Central memory CD8-positive, alpha-beta T cell (primary cell): Measurements from ENCODE around the gene JDP2.

ENCODE experiments used
- ATAC-seq: fragments of 150-1000 bp; cut with Tn5 transposase; replicated peaks from 2 replicates; pipeline ENCODE4 v1.10.0; 2022; ENCODE audit warnings: mild to moderate bottlenecking, moderate FRiP score, moderate number of reproducible peaks; ENCODE audit not compliant: poor library complexity, severe bottlenecking; ENCODE audit errors: extremely low read depth
- DNase-seq, 2 donors: peaks; one replicate each; pipeline ENCODE4 v3.0.0; 2021; ENCODE audit warnings: low spot score in 2 of 2
- H3K27ac Mint-ChIP-seq: one replicate; pipeline ENCODE4 v1.8.0; 2022; ENCODE audit warnings: low read depth, mild to moderate bottlenecking, moderate library complexity, mixed read lengths
- H3K27me3 Mint-ChIP-seq: one replicate; pipeline ENCODE4 v1.8.0; 2022; ENCODE audit warnings: mixed read lengths
- H3K36me3 Mint-ChIP-seq: one replicate; pipeline ENCODE4 v1.8.0; 2022; ENCODE audit warnings: mild to moderate bottlenecking, moderate library complexity, mixed read lengths; ENCODE audit not compliant: insufficient read depth
- H3K4me1 Mint-ChIP-seq: one replicate; pipeline ENCODE4 v1.8.0; 2022; ENCODE audit warnings: mixed read lengths
- H3K4me3 Mint-ChIP-seq: one replicate; pipeline ENCODE4 v1.8.0; 2022; ENCODE audit warnings: mild to moderate bottlenecking, moderate library complexity, mixed read lengths
- H3K9me3 Mint-ChIP-seq: one replicate; pipeline ENCODE4 v1.8.0; 2022; ENCODE audit warnings: mixed read lengths

Gene JDP2

DNA sequence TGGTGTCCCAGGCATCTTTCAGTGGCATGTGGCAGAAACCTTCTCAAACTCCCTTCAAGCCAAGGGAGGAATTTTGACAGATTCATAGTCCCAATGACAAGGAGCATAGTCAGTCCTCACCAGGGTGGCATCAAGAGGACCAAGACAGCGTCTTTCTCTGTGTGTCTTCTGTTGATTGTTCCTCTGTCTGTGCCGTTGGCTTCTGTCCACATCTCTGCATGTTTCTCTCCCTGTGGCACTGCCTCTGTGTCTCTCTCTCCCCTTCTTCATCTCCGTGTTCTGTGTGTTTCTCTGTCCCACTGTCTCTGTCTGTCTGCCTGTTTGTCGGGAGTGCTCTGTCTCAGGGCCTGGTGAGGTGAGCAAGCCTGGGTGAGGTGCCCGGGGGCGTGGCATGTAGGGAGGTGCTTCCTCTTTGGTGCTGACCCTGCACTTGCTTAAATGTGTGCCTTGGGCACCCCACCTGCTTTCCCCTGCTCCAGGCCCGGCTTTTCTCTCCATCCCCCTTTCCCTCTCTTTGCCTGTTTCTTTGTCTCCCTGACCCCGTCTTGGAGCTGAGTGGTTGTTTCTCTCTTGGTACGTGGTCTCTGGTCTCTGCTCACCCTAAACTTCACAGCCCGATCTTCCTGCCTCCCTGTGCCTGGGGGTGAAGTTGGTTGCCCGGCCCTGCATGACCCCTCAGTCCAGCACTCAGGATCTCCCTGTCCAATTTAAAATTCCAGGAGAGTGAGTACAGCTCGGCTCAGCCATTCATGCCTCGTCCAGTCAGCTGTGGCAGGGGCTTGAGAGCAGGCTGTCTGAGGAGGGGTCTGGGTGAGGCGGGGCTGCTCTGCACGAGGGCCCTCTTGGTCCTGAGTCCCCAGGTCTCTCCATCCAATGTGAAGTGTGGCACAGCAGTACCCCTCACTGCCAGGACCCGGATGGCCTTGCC, 28.5 kb downstream of the JDP2 start:
- peaks cover 4% of the 10 kb centered on the region for H3K27me3 Mint-ChIP-seq
- H3K4me1 Mint-ChIP-seq: no peaks in the 10 kb centered on the region
- DNase-seq (no peak), ATAC-seq (no peak)
- no peak overlapping the region for H3K4me3 Mint-ChIP-seq
- no peak overlapping the region for H3K27ac Mint-ChIP-seq
- H3K9me3 Mint-ChIP-seq: no peaks in the 10 kb centered on the region
- peaks cover 2% of the 10 kb centered on the region for H3K36me3 Mint-ChIP-seq

DNA sequence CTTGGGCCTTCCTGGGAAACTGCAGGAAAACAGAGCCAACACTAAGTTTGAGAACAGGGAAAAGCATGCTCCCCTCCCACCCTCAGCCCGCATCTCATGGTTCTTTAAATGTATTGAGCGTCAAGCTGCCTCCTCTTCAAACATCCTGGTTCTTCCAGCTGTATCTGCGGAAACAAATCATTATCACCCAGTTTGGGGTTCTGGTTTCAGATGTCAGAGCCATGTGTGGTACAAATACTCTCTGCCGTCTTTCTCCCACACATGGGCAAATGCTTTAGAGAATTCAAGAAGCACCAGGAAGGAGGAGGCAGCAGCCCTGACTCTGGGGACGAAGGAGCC, 29.1 kb downstream of the JDP2 start:
- Mint-ChIP-seq H3K9me3 (no peaks in the 10 kb centered on the region), H3K36me3 (peaks cover 2% of the 10 kb centered on the region), H3K27ac (no peak overlapping the region), H3K4me1 (no peaks in the 10 kb centered on the region), H3K27me3 (no peaks in the 10 kb centered on the region), H3K4me3 (no peak overlapping the region)
- no peak for ATAC-seq
- no peak for DNase-seq

DNA sequence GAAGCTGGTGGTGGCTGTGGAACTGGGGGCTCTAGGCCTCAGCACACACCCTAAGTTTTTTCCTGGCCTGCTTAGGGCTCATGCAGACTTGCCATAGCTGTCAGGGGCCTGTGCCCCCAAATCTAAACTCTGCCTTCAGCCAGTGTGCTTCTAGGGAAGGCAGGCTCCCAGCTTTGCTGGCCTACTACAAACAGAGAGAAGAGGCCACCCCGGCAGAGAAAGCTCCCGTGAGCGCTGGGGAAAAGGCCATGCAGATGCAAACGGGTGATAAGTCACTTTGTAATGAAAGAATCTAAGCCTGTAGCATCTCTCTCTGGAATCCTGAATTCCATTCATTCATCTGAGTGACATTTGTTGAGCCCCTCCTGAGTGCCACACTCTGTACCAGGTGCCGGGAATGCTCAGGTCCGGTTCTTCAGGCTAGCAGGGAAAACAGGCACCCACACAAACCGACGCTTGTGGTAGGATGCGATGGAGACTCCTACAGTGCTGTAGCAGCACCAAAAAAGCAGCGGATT, 29.9 kb downstream of the JDP2 start:
- Mint-ChIP-seq H3K4me1 (no peaks in the 10 kb centered on the region), H3K36me3 (peaks cover 2% of the 10 kb centered on the region), H3K27me3 (no peaks in the 10 kb centered on the region), H3K4me3 (no peak overlapping the region), H3K9me3 (no peaks in the 10 kb centered on the region), H3K27ac (no peak overlapping the region)
- ATAC-seq (no peak), DNase-seq (no peak)

DNA sequence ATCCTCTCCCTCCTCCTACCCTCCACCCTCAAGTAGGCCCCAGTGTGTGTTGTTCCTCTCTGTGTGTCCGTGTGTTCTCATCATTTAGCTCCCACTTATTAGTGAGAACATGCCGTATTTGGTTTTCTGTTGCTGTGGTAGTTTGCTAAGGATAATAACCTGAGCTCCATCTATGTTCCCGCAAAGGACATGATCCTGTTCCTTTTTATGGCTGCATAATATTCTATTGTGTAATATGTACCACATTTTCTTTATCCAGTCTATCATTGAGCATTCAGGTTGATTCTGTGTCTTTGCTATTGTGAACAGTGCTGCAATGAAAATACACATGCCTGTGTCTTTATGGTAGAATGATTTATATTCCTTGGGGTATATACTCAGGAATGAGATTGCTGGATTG, 30.5 kb downstream of the JDP2 start:
- ATAC-seq (no peak), DNase-seq (no peak)
- no peaks in the 10 kb centered on the region for H3K4me1 Mint-ChIP-seq
- H3K9me3 Mint-ChIP-seq: no peaks in the 10 kb centered on the region
- no peak overlapping the region for H3K27ac Mint-ChIP-seq
- H3K27me3 Mint-ChIP-seq: no peaks in the 10 kb centered on the region
- H3K36me3 Mint-ChIP-seq: peaks cover 2% of the 10 kb centered on the region
- H3K4me3 Mint-ChIP-seq: no peak overlapping the region

DNA sequence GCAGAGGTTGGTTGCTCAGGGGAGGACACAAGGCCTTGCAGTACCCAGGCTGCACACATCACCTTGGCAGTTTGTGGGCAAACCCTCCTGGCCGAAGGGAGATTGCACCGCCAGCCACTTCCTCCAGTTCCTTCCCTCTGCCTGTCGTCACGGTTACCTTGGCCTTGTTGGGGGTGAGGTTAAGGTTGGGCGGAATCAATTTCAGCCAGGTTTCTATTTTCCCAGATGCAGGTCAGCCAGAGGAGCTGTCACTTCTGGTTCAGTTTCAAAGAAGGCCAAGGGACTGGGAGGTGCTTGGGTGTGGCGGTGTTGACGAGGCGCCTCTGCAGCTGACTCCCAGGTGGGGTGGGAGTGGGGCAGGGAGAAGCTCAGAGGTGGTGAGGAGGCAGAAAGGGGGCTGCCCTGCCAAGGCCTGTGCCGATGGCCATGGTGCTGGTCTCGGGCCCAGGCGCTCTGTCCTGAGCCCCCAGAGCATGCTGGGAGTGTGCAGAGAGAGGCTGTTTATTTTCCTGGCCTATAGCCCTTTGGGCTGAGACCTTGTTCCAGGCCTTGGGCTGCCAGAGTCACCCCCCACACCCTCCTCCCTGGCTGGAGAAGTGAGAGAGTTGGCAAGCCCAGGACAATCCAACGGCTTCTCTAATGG, 31.4 kb downstream of the JDP2 start:
- ATAC-seq: no peak
- no peaks in the 10 kb centered on the region for H3K4me1 Mint-ChIP-seq

DNA sequence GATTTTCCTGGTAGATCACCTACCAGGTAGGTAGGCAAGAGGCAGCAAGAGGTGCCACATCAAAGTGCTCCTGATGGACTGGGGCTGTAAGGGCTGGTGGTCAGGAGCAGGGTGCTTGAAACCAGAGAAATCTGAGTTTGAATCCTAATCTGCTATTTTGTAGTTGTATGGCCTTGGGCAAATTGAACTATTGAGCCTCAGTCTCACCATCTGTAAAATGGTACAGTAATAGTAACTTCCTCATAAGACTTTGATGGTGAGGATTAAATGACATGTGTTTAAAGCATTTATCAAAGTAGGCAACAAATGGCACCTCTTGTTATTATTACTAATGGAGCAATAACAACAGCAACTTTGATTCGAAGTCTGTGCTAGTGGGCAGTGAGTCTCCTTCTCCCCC, 32.0 kb downstream of the JDP2 start:
- H3K27ac Mint-ChIP-seq: no peak overlapping the region
- H3K36me3 Mint-ChIP-seq: peaks cover 2% of the 10 kb centered on the region
- no peak for ATAC-seq
- H3K4me1 Mint-ChIP-seq: no peaks in the 10 kb centered on the region
- no peak for DNase-seq
- H3K9me3 Mint-ChIP-seq: no peaks in the 10 kb centered on the region
- no peak overlapping the region for H3K4me3 Mint-ChIP-seq
- H3K27me3 Mint-ChIP-seq: no peaks in the 10 kb centered on the region

More for the DNA sequence above, 31.4 kb downstream of the JDP2 start:
- Mint-ChIP-seq H3K4me3 (no peak overlapping the region), H3K36me3 (peaks cover 2% of the 10 kb centered on the region), H3K27me3 (no peaks in the 10 kb centered on the region), H3K27ac (no peak overlapping the region), H3K9me3 (no peaks in the 10 kb centered on the region)
- DNase-seq: no peak

DNA sequence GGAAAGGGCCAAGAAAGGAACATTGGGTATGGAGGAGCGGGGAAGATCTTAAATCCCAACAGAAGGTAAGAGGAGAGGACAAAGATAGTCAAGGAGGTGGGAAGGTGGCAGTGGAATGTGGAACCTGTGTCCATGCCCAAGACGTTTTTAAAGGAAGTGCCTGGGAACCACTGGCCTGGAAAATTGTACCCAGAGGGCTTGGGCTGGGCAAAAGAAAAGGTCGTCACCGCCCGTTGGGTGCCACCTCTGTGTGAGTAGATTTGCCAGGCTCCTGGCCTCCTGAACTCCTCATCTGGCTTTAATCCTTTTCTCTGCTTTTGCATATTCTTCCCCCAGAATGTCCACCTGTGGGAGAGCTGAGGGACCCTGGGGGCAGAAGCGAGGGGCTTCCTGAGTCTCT, 32.6 kb downstream of the JDP2 start:
- no peak overlapping the region for H3K4me3 Mint-ChIP-seq
- ATAC-seq (no peak), DNase-seq (no peak)
- H3K27ac Mint-ChIP-seq: no peak overlapping the region
- H3K36me3 Mint-ChIP-seq: peaks cover 2% of the 10 kb centered on the region
- H3K4me1 Mint-ChIP-seq: no peaks in the 10 kb centered on the region
- no peaks in the 10 kb centered on the region for H3K27me3 Mint-ChIP-seq
- no peaks in the 10 kb centered on the region for H3K9me3 Mint-ChIP-seq

DNA sequence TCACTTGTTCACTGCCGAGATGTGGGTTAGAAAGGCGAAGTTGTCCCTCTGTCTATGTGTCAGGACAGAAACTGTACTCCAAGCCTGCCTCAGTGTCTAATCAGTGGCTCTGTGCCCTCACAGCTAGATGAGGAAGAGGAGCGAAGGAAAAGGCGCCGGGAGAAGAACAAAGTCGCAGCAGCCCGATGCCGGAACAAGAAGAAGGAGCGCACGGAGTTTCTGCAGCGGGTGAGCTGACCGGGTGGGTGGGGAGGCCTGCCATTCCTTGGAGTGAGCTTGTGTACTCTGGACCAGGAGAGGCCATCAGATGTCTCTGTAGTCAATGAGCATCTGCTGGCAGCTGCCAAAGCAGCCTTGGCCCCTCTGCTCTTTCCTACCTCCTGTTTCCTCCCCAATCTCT, 33.5 kb downstream of the JDP2 start:
- H3K36me3 Mint-ChIP-seq: peaks cover 2% of the 10 kb centered on the region
- no peaks in the 10 kb centered on the region for H3K9me3 Mint-ChIP-seq

DNA sequence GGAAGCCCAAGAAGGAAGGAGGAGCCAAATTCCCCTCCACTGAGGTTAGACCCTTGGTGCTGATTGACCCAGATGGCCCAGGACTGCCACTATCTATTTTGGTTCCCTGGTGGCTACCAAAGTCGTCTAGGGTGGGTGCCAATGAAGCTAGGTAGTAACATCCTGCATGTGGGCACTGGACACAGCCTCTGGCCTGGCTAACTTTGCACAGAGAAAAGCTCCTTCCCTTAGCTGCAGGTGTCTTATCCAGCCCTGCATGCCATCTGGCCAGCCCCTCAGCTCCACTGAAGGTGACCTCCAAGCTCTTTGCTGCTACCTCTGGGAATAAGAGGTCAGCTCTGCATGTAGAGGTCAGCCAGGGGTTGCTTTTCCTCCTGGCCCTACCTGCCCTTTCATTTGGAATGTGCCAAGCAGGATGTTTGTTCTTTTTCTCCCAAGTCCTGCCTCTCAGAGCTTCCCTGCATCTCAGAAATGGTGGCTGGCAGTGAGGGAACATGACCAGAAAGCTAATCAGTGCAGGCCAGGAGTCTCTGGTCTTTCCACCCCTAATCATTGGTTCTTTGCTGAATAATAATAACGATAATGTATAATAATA, 34.0 kb downstream of the JDP2 start:
- Mint-ChIP-seq H3K4me3 (no peak overlapping the region), H3K36me3 (peaks cover under 1% of the 10 kb centered on the region), H3K27me3 (no peaks in the 10 kb centered on the region), H3K9me3 (no peaks in the 10 kb centered on the region), H3K27ac (no peak overlapping the region), H3K4me1 (no peaks in the 10 kb centered on the region)
- DNase-seq (no peak), ATAC-seq (no peak)

More for the DNA sequence above, 33.5 kb downstream of the JDP2 start:
- no peak overlapping the region for H3K27ac Mint-ChIP-seq
- no peaks in the 10 kb centered on the region for H3K4me1 Mint-ChIP-seq
- DNase-seq (no peak), ATAC-seq (no peak)
- H3K4me3 Mint-ChIP-seq: no peak overlapping the region
- no peaks in the 10 kb centered on the region for H3K27me3 Mint-ChIP-seq

DNA sequence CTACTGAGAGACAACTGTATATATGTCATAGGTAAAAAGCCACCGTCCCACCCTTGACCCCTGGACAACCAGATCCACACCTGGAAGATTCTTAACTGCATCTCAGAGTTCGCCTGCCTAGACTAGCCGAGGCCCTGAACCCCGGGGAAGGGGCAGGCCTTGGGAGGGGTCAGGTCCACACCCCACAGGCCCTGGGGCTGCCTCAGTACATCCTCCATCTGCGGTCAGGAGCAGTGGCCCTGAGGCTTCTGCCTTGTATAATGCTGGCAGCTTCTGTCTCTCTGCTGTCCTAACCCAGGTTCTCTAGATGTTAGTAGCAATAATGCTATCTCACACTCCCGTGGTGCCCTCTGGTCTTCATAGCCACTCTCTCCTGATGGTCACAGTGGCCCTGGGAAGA, 36.8 kb downstream of the JDP2 start:
- Mint-ChIP-seq H3K27me3 (no peaks in the 10 kb centered on the region), H3K36me3 (no peaks in the 10 kb centered on the region), H3K9me3 (no peaks in the 10 kb centered on the region), H3K27ac (no peak overlapping the region), H3K4me1 (no peaks in the 10 kb centered on the region), H3K4me3 (no peak overlapping the region)
- ATAC-seq (no peak), DNase-seq (no peak)

DNA sequence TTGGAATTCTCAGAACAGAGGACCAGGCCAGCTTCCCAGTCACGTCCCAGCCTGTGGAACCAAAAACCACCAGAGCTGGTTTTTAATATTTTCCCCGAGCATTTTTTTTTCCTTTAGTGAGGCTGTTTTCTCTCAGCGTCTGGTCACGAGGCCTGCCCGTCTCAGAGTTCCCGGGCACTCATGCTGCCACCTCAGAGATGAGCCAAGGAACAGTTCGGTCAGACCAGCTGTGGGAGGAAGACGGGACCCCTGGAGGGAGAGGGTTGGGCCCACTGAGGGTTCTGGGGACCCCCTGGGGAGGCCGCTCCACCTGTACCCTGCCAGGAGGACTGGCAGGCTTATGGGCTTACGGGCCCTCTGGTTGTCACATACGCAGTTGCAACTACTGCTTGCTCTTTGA, 39.9 kb downstream of the JDP2 start:
- Mint-ChIP-seq H3K27me3 (no peaks in the 10 kb centered on the region), H3K36me3 (no peaks in the 10 kb centered on the region), H3K4me1 (no peaks in the 10 kb centered on the region), H3K4me3 (no peak overlapping the region), H3K27ac (no peak overlapping the region), H3K9me3 (no peaks in the 10 kb centered on the region)
- ATAC-seq (no peak), DNase-seq (no peak)

DNA sequence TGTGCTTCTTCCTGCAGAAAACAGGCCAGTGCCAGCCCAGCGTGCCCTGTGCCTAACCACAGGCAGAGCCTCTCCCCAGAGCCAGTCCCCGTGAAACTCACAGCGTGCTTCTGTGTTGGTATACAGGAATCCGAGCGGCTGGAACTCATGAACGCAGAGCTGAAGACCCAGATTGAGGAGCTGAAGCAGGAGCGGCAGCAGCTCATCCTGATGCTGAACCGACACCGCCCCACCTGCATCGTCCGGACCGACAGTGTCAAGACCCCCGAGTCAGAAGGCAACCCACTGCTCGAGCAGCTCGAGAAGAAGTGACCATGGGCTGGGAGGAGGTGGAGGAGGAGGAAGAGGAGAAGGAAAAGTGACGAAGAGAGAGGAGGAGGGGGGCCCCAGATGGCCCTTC, 41.3 kb downstream of the JDP2 start:
- Mint-ChIP-seq H3K36me3 (no peaks in the 10 kb centered on the region), H3K27ac (no peak overlapping the region), H3K4me3 (no peak overlapping the region), H3K27me3 (peaks cover 7% of the 10 kb centered on the region), H3K9me3 (no peaks in the 10 kb centered on the region), H3K4me1 (no peaks in the 10 kb centered on the region)
- no peak for DNase-seq
- no peak for ATAC-seq
